Suppressor macrophage treated with lipopolysaccharide for 4 hours (primary cell): ENCODE data around the gene CENPP.
A peak's percentile ranks its signal among the peaks of the same experiment; 100 is the strongest.

Experiments used
- DNase-seq: peaks from one replicate; pipeline ENCODE4 v3.0.0-alpha.2; 2020

The CENPP gene

DNA sequence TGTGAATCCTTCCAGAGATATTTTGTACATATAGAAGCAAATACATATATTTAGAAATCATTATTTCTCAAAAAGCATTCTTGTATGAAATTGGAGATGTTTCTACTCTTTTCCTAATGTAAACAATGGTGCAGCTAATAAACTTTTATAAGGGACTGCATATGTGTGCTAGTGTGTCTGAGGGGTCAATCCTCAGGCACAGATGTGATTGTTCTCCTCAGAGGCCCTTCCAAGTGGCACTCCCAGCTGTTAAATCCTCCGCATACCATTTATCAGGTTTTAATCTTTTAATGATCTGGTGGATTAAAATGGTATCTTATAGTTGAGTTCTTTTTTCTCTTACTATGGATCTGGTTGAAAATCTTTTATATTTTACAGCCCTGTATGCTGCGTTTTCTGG, 104.1 kb downstream of the CENPP start:
- no peak for DNase-seq

GRCh38 chr9:92432350-92432749, 106.6 kb downstream of the CENPP start:
- no peak for DNase-seq

DNA sequence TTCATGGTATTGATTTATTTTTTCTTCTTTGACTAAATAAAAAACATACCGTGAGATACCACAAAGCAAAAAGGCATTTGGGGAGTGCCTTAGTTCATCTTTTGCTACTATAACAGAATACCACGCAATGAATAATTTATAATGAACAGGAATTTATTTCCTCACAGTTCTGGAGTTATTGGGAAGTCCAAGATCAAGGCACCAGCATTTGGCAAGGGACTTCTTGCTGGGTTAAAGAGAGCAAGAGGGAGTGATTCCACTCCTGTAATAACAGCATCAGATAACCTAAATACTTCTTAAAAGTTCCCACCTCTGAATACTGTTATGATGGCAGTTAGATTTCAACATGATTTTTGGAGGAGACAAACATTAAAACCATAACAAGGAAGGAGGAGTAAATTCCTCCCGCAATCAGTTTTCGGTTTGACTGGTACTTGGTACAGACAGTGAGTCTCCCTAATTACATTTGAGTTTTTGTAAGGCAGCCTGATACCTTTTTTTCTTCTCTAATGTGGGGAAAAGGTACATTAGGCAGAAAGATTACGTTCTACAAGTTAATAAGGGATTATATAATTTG, 107.3 kb downstream of the CENPP start:
- no peak for DNase-seq

- no peak for DNase-seq
Measured at GRCh38 chr9:92435263-92435662, 109.5 kb downstream of the CENPP start.

DNA sequence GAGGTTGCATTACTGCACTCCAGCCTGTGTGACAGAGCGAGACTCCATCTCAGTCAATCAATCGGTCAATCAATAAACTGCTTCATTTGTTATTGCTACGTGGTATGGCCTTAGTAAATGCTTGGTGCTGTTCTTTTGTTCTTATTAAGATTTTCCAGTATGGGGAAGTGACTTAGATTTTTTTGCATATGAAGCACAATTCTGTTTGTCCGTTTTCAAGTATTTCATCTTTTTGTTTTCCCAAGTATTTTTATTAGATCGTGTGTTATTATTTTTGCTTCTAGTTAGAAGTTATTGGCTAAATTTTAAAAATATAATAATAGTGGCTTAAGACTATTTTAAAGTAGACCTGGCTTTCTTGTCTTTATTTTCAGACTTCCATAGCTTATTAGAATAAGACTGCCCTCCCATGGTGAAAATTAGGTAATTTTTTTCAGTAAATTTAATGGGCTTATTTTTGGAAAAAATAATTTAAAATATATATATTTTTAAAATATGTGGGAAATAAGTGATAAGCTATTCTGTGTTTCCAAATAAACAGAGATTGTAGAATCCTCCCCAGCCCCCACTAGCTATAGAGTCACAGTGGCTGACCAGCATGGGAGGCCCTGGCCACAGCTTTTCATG, 113.3 kb downstream of the CENPP start:
- peak; percentile 33 for DNase-seq

DNA sequence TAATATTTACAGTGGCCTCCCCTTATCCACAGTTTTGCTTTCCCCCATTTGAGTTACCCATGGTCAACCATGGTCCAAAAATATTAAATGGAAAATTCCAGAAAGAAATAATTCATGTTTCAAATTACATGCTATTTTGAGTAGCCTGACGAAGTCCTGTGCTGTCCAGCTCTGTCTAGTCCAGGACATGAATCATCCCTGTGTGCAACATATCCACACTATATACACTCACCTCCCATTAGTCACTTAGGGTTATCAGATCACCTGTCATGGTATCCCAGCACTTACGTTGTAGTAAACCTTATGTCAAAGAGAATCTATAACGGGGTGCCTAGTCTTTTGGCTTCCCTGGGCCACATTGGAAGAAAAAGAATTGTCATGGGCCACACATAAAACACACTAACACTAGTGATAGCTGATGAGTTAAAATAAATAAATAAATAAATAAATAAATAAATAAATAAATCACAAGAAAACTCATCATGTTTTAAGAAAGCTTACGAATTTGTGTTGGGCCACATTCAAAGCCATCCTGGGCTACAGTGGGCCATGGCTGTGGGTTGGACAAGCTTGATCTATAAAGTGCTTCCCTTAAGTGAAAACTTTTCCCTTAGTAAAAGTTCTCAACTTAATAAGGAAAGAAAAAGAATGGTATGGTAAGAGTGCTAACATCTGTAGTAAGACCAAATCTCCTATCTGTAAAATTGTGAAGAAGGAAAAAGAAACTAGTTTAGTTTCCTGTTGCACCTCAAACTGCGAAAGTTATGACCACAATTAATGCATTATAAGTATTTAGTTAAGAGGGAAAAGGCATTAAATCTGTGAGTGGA, 114.4 kb downstream of the CENPP start:
- no peak for DNase-seq

DNA sequence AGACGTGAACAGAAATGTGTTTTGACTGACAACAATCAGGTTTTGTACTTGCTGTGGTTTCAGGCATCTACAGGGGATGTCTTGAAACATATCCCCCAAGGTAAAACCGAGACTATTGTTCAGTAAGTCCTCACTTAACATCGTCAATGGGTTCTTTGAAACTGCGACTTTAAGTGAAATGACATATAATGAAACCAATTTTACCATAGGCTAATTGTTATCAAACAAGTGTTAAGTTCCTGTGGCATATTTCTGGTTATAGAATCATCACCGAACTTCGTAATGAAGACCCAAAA, 114.9 kb downstream of the CENPP start:
- no peak for DNase-seq

DNA sequence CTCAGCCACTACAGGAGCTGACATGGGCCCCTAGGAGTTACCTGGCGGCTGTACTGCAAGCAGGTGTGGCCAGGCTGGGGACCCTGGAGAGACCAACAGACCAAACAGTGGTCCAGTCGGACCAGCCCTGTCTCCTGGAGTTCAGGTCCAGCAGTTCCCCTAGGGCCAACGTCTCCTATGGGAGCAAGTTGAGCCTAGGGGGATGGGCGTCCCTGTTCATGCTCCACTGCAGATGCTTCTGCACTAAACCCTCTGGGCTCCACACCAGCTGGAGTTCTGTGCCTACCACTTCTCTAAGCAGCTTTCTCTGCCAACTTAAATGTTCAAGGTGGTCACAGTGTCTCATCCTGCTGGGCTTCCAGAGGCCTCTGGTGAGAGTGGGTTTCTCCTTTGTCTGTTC, 119.1 kb downstream of the CENPP start:
- no peak for DNase-seq

GRCh38 chr9:92446536-92446935, 120.8 kb downstream of the CENPP start:
- DNase-seq, result no peak

GRCh38 chr9:92455217-92455616, 129.5 kb downstream of the CENPP start:
- no peak for DNase-seq

GRCh38 chr9:92457576-92457975, 131.8 kb downstream of the CENPP start:
- DNase-seq, result no peak

- DNase-seq, result no peak
Measured at GRCh38 chr9:92463387-92463786, 137.6 kb downstream of the CENPP start.

GRCh38 chr9:92463984-92464383, 138.2 kb downstream of the CENPP start:
- DNase-seq, result peak; percentile 11

- no peak for DNase-seq
Measured at GRCh38 chr9:92467041-92467440, 141.3 kb downstream of the CENPP start.

DNA sequence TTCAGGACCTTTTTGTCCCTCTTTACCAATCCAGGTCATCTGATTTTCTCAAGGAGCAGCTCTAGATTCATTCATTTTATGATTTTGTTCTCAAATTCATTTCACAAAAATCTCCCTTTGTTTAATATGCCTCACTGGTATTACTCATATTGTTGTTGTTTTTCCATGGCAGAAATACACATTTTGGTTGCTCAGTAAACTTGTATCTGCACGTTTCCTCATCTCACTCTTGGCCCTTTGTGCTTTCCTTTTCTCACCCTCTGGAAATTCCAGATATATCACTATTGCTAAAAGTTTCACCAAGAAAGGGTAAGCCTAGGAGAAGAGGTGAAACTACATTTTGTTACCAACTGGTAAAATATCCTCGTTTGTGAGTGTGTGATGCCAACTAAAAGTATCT, 141.8 kb downstream of the CENPP start:
- DNase-seq, result no peak

DNA sequence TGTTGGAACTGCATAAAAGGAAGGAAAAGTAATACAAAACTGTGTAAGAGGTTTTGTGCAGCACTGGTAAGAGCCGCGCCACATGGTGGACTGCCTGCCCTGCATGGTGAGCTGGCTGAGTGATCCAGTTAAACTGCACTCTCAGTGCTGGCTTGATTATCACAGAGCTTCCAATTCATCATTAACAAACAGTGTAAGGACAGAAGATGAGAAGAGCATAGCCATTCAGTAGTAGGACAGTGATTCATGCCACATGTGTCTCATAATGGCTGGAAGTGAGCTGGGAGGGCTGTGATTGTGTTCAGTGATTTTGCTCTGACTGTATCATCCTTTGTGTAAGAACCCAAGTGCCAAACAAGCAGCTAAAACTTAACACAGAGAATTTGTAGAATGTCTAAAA, 142.5 kb downstream of the CENPP start:
- DNase-seq, result no peak

DNA sequence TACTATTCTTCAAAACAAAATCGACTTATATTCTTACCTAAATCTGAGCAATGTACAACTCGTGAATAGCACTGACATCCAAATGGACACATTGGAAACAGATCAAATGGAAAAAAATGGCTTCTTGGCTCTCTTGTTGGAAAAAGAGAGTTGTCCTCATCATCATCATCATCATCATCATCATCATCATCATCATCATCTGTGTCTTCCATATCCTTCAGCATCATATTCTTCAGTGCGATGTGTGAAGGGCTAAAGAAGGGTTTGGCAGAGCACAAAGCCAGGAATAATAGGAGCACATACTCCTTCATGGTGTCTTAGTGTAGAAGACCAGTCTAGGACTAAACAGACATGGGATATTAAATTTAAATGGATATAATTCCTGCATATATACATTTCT, 148.8 kb downstream of the CENPP start:
- DNase-seq, result no peak

DNA sequence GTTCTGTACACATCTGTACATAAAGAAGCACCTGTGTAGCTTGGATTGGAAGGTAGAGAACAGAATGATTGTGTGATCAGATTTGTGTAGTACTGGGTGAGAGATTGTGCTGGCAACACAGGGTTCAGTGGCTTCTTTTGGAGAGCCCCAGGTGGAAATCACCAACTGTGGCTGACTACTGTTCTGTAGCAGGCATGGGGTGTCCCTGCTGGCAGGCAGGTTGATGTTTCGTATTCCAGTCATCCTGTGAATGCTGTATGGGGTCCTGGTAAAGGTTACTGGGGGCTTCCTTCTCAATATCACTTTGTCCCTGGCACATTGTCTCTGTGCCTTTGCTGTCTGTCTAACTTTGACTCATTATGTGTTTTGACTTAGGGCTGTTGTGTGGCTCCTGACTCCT, 151.2 kb downstream of the CENPP start:
- DNase-seq, result no peak

GRCh38 chr9:92478783-92479182, 153.0 kb downstream of the CENPP start:
- DNase-seq, result no peak

DNA sequence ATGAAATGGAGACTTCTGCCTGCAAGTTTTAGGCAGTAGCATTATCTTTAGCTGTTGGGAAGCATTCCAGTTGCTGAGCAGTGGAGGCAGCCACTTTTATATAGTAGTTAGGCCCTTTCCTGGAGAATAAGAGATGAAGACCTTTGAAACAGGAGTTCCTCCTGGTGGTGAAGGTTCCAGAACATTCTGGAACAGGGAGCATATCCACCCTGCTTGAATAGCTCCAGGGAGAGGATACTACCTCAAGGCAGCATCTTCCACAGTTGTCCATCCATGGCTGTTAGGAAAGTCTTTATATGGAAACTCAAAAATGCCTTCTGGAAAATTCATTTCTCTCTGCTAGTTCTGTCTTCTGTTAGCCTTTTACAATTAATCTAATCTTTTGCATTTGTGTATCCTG, 153.6 kb downstream of the CENPP start:
- DNase-seq, result no peak

- DNase-seq, result no peak
Measured at GRCh38 chr9:92480291-92480771, 154.6 kb downstream of the CENPP start.

DNA sequence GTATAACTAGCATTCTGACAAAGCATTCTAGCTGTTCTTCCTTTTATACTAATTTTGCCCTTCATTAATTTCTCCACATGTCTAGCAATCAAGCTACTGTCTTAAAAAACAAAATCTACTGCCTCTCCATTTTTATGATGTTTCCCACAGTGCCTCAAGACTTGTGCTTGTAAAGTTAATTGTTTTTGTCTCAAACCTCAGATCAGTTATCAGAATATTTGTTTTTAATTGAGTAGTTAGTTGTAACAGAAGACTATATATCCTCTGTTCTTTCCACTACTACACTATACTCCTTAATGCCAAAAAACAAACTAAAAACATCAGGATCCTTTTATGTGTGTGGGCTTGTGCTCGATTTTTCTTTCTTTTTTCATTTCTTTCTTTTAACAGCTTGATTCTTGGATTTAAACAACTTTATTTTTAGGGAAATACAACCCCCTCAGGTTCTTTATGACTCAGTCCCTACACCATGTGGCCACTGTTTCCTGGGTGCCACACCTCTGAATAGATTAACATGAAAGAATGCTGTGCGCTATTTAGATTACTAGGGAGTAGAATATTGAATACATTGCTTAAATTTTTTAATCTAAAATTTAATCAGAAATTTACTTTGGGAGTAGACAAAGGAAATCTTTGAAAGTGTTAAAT, 155.4 kb downstream of the CENPP start:
- DNase-seq, result peak; percentile 6

GRCh38 chr9:92482329-92482728, 156.6 kb downstream of the CENPP start, which contains the start of gene ASPN:
Gene ASPN, minus strand, starts transcription at chr9:92482506.
- no peak for DNase-seq

GRCh38 chr9:92482805-92483204, 157.1 kb downstream of the CENPP start:
- DNase-seq, result no peak
